Measurements from ENCODE around the gene HS3ST3A1. TPM values are rescaled to one million over a fixed set of nuclear protein-coding genes. Genes with fewer than 3 reads are reported as not detected.

The HS3ST3A1 gene
- total and polyA plus RNA-seq, 12 donors: 0.12 to 4.1 (median 1.6) TPM; not detected in 1

GRCh38 chr17:13568582-13569397, 32.9 kb downstream of the HS3ST3A1 start:
- no peak for DNase-seq
- Histone ChIP-seq H3K4me1 (peaks cover 0 to 13% (median 0%) of the 10 kb centered on the region in 9 donors), H3K27ac (no peak overlapping the region), H3K36me3 (no peaks in the 10 kb centered on the region), H3K4me3 (no peak overlapping the region), H3K9me3 (peaks cover 0 to 17% (median 8%) of the 10 kb centered on the region in 11 donors), H3K27me3 (no peaks in the 10 kb centered on the region)
- TF ChIP-seq, protein P1, sequence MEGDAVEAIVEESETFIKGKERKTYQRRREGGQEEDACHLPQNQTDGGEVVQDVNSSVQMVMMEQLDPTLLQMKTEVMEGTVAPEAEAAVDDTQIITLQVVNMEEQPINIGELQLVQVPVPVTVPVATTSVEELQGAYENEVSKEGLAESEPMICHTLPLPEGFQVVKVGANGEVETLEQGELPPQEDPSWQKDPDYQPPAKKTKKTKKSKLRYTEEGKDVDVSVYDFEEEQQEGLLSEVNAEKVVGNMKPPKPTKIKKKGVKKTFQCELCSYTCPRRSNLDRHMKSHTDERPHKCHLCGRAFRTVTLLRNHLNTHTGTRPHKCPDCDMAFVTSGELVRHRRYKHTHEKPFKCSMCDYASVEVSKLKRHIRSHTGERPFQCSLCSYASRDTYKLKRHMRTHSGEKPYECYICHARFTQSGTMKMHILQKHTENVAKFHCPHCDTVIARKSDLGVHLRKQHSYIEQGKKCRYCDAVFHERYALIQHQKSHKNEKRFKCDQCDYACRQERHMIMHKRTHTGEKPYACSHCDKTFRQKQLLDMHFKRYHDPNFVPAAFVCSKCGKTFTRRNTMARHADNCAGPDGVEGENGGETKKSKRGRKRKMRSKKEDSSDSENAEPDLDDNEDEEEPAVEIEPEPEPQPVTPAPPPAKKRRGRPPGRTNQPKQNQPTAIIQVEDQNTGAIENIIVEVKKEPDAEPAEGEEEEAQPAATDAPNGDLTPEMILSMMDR (IDR thresholded peaks at IDR 0.05): no peak
- no peak for ATAC-seq
- 63 to 65% methylated on average over 7 of the region's 7 CpGs for WGBS, 2 donors
- intact Hi-C loops (cut with DNase I): loop anchor here in 1 of 10 donors (10.0 kb wide), 1 partner anchor 234 kb away; no protein-coding TSS in a partner anchor

GRCh38 chr17:13563866-13564265, 37.9 kb downstream of the HS3ST3A1 start:
- Histone ChIP-seq H3K27ac (no peak overlapping the region), H3K9me3 (peaks cover 0 to 17% (median 8%) of the 10 kb centered on the region in 11 donors), H3K27me3 (no peaks in the 10 kb centered on the region), H3K36me3 (no peaks in the 10 kb centered on the region), H3K4me1 (peaks cover 0 to under 1% (median 0%) of the 10 kb centered on the region in 9 donors), H3K4me3 (no peak overlapping the region)
- TF ChIP-seq, protein P1 (IDR thresholded peaks at IDR 0.05): no peak
- no peak for ATAC-seq
- intact Hi-C loops (cut with DNase I): loop anchor here in 1 of 10 donors (10.0 kb wide), 1 partner anchor 229 kb away; no protein-coding TSS in a partner anchor
- DNase-seq: no peak
- 65 to 70% methylated on average over 3 of the region's 3 CpGs for WGBS, 2 donors

DNA sequence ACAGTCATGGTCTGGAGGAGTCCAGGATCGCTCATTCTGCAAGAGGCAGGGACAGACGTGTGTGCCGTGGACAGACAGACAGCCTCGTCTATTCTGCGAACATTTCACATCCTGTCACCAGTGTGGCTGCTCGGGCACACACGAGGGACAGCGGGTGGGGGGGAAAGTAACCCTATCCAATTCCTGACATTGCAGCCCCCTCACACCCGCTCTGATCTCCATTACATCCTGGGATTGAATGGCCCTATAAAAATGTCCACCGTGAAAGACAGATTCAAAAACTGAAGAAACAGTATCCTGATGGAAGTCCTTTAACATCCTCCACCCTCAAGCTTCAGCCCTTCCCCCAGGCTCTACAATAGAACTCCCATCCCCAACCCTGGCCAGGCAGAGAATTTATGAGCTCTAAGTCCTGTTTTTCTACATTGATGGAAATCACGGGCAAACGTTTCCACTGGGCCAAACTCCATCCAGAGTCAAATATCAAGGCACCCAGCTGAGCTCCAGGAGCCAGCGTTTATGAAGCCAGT, 39.4 kb downstream of the HS3ST3A1 start:
- peak in 5 of 8 donors; percentile 42 to 88 (median 75) for ATAC-seq
- Histone ChIP-seq H3K36me3 (no peaks in the 10 kb centered on the region), H3K9me3 (peaks cover 0 to 10% (median 3%) of the 10 kb centered on the region in 11 donors), H3K4me3 (no peak overlapping the region), H3K27me3 (no peaks in the 10 kb centered on the region), H3K27ac (no peak overlapping the region), H3K4me1 (no peaks in the 10 kb centered on the region)
- WGBS, 2 donors: 67 to 70% methylated on average over 13 of the region's 13 CpGs
- intact Hi-C loops (cut with DNase I): loop anchor here in 1 of 10 donors (10.0 kb wide), 1 partner anchor 228 kb away; no protein-coding TSS in a partner anchor
- DNase-seq: no peak
- TF ChIP-seq, protein P1 (IDR thresholded peaks at IDR 0.05): no peak

GRCh38 chr17:13561606-13562270, 40.0 kb downstream of the HS3ST3A1 start:
- 86 to 89% methylated on average over 14 of the region's 14 CpGs for WGBS, 2 donors
- Histone ChIP-seq H3K36me3 (no peaks in the 10 kb centered on the region), H3K4me3 (no peak overlapping the region), H3K27me3 (no peaks in the 10 kb centered on the region), H3K9me3 (peaks cover 0 to 4% (median 0%) of the 10 kb centered on the region in 11 donors), H3K4me1 (no peaks in the 10 kb centered on the region), H3K27ac (no peak overlapping the region)
- DNase-seq (peak in 1 of 2 donors; percentile 28), ATAC-seq (peak in 4 of 8 donors; percentile 20 to 81 (median 61))
- intact Hi-C loops (cut with DNase I): loop anchor here in 1 of 10 donors (10.0 kb wide), 1 partner anchor 227 kb away; no protein-coding TSS in a partner anchor
- TF ChIP-seq, protein P1 (IDR thresholded peaks at IDR 0.05): no peak

All from heart right ventricle (tissue), 16 donors.